ENCODE results near the gene LRTM2. TPM values are rescaled to one million over a fixed set of nuclear protein-coding genes. Genes with fewer than 3 reads are reported as not detected.

LRTM2 gene
- total RNA-seq, 1 donor = not detected

DNA sequence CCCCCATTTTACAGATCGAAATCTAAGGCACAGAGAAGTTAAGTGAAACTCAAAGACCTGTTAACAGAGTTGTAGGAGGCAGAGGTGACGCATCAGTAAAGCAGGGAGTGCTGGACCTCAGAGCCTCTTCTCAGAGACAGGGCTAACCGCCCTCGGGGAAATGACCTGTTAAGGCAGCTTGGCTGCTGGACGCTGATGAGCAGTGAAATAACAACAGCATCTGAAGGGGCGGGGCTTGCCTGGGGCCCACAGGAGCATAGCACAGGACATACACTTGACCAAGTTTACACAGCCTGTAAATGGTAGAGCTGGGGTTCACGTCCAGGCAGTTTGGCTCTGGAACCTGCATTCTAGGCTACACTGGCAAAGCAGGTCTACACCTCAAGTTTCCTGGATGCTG lies 39.3 kb downstream of the LRTM2 start:
- TF ChIP-seq, protein P1, sequence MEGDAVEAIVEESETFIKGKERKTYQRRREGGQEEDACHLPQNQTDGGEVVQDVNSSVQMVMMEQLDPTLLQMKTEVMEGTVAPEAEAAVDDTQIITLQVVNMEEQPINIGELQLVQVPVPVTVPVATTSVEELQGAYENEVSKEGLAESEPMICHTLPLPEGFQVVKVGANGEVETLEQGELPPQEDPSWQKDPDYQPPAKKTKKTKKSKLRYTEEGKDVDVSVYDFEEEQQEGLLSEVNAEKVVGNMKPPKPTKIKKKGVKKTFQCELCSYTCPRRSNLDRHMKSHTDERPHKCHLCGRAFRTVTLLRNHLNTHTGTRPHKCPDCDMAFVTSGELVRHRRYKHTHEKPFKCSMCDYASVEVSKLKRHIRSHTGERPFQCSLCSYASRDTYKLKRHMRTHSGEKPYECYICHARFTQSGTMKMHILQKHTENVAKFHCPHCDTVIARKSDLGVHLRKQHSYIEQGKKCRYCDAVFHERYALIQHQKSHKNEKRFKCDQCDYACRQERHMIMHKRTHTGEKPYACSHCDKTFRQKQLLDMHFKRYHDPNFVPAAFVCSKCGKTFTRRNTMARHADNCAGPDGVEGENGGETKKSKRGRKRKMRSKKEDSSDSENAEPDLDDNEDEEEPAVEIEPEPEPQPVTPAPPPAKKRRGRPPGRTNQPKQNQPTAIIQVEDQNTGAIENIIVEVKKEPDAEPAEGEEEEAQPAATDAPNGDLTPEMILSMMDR (IDR thresholded peaks at IDR 0.05; ENCODE audit: insufficient read depth, low read length) = no peak
- no peak overlapping the region for H3K4me3 ChIP-seq (ENCODE audit: low read depth, low read length)
- DNase-seq (ENCODE audit: low read depth) = no peak

GRCh38 chr12:1862973-1863372 lies 42.6 kb downstream of the LRTM2 start:
- TF ChIP-seq, protein P1 (IDR thresholded peaks at IDR 0.05; ENCODE audit: insufficient read depth, low read length) = no peak
- no peak overlapping the region for H3K4me3 ChIP-seq (ENCODE audit: low read depth, low read length)

DNA sequence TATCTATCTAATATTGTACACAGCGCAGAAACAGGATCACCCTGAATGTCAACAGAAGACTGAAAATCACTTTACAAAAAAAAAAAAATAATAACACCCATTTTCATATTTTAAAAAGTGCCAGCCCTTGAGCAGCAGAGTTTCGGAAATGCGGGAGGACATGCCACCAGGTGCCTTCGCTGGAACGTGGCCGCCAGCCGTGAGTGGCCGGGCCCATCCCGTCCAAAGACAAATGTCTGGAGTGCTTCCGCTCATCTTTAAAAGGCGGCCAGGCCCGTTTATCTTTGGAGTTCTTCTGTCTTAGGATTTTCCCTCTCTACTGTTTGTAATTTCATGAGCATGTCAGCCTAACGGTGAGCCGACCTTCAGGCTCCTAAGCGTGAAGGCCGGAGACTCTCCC lies 43.5 kb downstream of the LRTM2 start:
- TF ChIP-seq, protein P1 (IDR thresholded peaks at IDR 0.05; ENCODE audit: insufficient read depth, low read length) = no peak
- no peak for DNase-seq (ENCODE audit: low read depth)
- no peak overlapping the region for H3K4me3 ChIP-seq (ENCODE audit: low read depth, low read length)

More at GRCh38 chr12:1862973-1863372, 42.6 kb downstream of the LRTM2 start:
- DNase-seq (ENCODE audit: low read depth) = no peak

- no peak for DNase-seq (ENCODE audit: low read depth)
- TF ChIP-seq, protein P1 (IDR thresholded peaks at IDR 0.05; ENCODE audit: insufficient read depth, low read length) = no peak
- H3K4me3 ChIP-seq (ENCODE audit: low read depth, low read length) = no peak overlapping the region
Observed at GRCh38 chr12:1864456-1864855, 44.1 kb downstream of the LRTM2 start.

- no peak for DNase-seq (ENCODE audit: low read depth)
- TF ChIP-seq, protein P1 (IDR thresholded peaks at IDR 0.05; ENCODE audit: insufficient read depth, low read length) = no peak
- H3K4me3 ChIP-seq (ENCODE audit: low read depth, low read length) = no peak overlapping the region
Observed at GRCh38 chr12:1864867-1865266, 44.5 kb downstream of the LRTM2 start.

DNA sequence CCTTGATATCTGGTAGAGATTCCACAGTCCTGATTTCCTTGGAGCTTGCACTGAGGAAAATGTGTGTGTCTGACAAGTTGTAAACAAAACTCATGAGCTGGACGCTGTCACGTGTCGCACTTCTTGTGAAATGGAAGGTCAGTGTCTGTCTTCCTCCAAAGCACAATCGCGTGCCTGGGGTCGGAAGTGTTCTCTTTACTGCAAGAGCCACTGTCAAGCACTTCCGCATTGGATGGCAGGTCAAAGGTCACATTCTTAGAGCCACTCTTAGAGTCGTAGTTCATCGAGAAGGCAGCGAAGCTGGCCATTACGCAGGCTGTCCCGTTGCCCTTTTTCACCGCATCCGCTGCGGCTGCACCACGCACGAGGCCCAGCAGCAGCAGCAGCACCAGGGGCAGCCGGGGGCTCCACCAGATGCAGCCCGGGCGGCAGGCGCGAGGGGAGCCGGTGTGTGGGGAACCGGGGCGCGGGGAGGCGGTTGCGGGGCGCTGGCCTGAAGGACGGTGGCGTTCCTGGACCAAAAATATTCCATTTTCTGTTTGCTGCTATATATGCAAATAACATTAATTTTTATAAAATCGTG lies 45.0 kb downstream of the LRTM2 start:
- H3K4me3 ChIP-seq (ENCODE audit: low read depth, low read length) = no peak overlapping the region
- DNase-seq (ENCODE audit: low read depth) = no peak
- TF ChIP-seq, protein P1 (IDR thresholded peaks at IDR 0.05; ENCODE audit: insufficient read depth, low read length) = no peak

DNA sequence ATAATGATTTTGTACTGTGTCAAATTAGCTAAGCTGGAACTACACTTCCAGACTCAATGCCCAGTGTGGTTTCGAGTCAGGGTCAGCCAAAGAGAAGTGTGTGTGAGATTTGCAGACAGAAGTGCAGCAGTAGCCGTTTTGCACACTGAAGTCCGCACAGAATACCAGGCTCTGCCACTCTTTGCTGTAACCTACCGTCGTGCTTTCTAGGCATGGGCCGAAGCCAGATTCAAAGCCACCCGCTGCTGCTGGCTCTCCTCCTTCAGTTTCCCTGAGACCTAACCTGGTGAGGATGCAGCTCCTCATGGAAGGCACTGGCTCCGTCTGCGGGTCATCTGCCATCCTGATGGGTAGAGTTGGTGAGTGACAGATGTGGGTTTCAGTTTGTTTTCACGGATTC lies 48.8 kb downstream of the LRTM2 start:
- TF ChIP-seq, protein P1 (IDR thresholded peaks at IDR 0.05; ENCODE audit: insufficient read depth, low read length) = no peak
- no peak overlapping the region for H3K4me3 ChIP-seq (ENCODE audit: low read depth, low read length)
- no peak for DNase-seq (ENCODE audit: low read depth)
